Left hindlimb (tissue), 1 donor: Measurements from ENCODE around the gene GREM1.

Experiments used
- DNase-seq: peaks from one replicate; pipeline ENCODE4 v3.0.0-alpha.2; 2018

Gene GREM1

DNA sequence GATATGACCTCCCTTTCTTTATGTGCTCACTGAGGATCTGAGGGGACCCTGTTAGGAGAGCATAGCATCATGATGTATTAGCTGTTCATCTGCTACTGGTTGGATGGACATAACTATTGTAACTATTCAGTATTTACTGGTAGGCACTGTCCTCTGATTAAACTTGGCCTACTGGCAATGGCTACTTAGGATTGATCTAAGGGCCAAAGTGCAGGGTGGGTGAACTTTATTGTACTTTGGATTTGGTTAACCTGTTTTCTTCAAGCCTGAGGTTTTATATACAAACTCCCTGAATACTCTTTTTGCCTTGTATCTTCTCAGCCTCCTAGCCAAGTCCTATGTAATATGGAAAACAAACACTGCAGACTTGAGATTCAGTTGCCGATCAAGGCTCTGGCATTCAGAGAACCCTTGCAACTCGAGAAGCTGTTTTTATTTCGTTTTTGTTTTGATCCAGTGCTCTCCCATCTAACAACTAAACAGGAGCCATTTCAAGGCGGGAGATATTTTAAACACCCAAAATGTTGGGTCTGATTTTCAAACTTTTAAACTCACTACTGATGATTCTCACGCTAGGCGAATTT is 14.9 kb downstream of the GREM1 start:
- no peak for DNase-seq

- DNase-seq, result no peak
Observed at GRCh38 chr15:32733281-32733680, 15.5 kb downstream of the GREM1 start.

DNA sequence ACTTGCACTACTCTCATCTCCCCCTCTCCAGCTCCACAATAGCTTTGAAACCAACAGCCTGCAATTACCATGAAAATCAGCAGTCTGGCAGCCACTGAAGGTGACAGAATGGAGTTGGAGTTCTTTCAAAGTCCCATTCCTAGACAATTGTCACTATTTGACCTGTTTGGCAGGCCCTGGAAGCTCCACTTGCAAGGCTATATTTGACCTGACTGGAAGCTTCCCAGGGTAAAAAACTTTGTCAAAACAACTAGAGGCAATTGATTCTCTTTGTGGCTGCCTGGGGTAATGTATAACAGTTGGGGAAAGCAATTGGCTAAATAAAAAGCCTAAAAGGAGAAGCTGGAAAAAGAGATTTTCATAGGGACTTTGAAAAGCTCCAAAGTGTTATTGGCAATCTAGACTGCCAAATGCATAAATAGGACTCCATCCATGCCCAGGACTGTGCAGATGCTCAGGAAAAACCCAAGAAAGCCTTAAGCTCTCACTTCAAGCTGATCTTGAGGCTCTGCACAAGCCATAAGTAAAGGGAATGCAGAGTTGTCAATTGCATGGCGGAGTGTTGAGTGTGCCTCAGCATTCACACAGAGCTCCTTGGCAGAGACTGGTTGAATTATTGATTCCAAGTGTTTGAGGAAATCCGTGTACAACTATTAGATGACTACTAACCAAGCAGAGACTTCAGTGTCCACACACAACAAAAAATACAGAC is 18.3 kb downstream of the GREM1 start:
- DNase-seq, result no peak

GRCh38 chr15:32736701-32737061 is 18.9 kb downstream of the GREM1 start:
- no peak for DNase-seq

DNA sequence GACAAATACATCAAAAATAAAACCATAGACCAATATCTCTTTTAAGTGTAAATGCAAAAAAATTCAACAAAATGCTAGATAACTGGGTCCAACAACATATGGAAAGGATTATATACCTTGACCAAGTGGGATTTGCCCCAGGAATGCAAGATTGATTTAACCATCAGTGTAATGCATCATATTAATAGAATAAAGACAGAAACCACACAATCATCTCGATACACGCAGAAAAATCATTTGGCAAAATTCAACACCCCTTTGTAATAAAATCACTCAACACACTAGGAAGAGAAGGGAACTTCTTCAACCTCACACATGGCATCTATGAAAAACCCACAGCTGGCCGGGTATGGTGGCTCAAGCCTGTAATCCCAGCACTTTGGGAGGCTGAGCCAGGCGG is 19.5 kb downstream of the GREM1 start:
- DNase-seq, result no peak

- DNase-seq, result no peak
Observed at GRCh38 chr15:32738666-32739065, 20.9 kb downstream of the GREM1 start.

DNA sequence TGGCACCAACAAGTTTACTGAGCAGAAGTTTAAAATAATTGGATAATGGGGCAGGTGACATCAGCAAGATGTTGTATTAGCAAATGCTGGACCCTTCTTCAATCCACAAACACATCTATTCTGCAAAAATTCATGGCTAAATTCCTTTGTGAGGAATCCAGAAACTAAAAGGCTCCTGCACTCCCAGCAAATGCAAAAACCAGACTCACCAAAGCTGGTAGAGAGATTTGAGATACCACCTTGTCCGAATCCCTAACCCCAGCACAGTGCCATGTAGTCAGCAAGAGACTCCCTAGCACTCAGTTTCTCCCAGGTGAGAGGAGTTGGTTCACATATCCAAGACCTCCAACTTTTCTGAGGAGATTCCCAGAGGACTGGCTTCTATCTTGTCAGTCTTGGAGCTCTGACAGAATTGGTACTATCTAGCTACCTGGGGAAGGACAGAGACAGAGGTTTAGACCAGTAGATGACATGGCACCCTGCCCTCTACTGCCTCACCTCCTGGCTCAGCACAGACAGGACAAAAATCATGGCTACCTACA is 21.8 kb downstream of the GREM1 start:
- no peak for DNase-seq

DNA sequence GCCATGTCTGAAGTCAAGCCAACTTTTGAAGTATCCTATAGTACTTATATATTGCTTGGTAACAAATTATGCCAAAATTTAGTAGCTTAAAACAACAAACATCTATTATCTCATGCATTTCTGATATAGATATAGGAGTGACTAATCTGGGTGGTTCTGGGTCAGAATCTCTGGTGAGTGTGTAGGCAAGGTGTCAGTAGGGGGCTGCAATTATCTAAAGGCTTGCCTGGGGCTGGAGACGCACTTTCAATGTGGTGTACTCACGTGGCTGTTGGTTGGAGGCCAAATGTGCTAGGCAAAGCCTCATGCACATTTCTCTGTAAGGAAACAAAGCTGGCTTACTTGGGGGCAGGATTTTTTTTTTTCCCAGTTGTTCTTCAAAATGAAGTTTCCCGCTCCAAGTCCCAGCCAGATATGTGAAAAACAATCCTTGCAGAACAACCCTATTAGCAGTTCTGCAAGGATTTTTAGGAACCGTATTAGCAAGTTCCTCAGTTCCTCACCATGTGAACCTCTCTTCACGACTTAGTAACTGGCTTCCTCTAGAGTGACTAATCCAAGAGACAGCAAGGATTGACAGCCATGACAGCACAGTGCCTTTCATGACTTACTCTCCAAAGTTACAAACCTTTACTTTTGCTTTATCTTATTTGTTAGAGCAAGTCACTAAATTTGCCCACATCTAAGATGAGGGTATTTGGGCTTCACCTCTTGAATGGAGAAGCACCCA is 25.8 kb downstream of the GREM1 start:
- DNase-seq, result no peak

GRCh38 chr15:32746116-32746857 is 28.5 kb downstream of the GREM1 start:
- no peak for DNase-seq

GRCh38 chr15:32747921-32748342 is 30.1 kb downstream of the GREM1 start:
- DNase-seq, result no peak

- DNase-seq, result no peak
Observed at GRCh38 chr15:32750979-32751378, 33.2 kb downstream of the GREM1 start.

DNA sequence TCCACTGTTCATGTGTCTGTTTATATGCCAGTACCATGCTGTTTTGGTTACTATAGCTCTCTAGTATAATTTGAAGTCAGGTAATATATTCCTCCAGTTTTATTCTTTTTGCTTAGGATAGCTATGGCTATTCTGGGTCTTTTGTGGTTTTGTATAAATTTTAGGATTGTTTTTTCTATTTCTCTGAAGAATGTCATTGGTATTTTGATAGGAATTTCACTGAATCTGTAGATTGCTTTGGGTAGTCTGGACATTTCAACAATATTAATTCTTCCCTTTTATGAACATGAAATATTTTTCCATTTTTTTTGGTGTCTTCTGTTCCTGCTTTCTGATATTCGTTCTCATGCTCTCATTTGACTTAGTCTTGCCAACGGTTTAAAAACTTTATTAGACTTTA is 39.6 kb downstream of the GREM1 start:
- DNase-seq, result no peak

- DNase-seq, result no peak
Observed at GRCh38 chr15:32763295-32763694, 45.5 kb downstream of the GREM1 start.

- no peak for DNase-seq
Observed at GRCh38 chr15:32765236-32765635, 47.4 kb downstream of the GREM1 start.

- DNase-seq, result no peak
Observed at GRCh38 chr15:32766101-32766500, 48.3 kb downstream of the GREM1 start.

DNA sequence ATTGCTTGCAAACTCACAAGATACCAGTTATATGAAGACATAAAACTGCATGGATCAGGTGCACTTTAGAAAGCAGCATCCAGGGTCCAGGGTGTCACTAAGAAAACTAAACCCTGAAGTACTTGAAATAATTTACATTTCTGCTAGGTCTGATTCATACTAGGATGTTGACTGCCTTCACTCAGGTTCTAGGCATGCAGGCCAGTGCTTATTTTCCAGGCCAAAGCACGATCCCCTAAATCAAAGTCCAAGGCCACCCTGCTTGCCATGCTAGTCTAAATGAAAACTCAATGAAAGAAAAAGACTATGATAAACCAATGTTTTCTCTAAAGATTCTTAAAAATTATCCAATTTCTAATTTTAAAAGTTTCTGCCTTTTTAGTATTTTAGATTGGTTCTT is 49.4 kb downstream of the GREM1 start:
- DNase-seq, result no peak

DNA sequence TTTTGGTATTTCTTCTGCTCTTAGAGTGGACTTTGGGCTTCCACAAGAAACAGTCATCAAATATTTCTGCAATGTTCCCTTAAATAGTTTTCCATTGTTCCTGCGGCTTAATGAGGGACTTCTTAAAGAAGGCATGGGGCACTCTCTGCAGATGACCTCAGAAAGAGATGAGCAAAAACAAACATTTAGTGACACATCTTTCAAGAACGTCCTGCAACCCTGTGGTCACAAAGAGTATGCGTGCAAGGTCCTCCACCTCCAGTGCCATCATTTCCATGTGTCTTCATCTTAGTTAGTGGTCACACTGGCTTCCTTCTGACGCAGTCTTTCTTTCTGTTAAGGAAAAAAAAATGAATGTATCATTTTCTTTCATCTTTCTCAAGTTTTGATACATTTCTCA is 56.2 kb downstream of the GREM1 start:
- no peak for DNase-seq

- no peak for DNase-seq
Observed at GRCh38 chr15:32775103-32775502, 57.3 kb downstream of the GREM1 start.

GRCh38 chr15:32778391-32779176 is 60.8 kb downstream of the GREM1 start:
- DNase-seq, result no peak

DNA sequence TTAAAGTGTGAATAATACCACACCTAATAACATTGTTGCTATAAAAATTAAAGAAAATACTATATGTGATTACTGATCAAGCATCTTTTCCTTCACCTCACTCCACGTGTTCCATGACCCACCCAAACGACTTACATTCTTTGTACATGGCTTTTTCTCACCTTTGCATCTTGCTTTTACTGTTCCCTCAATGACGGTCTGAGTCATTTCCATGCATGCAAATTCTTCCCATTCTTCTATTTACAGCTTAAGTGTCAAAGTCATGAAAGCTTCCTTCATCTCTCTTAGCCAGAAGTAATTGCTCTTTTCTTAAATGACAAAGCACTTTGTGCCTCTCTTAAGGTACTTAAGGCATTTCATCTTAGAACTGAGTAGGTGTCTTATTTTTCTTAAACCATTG is 64.0 kb downstream of the GREM1 start:
- DNase-seq, result no peak

- no peak for DNase-seq
Observed at GRCh38 chr15:32784581-32784980, 66.8 kb downstream of the GREM1 start.

DNA sequence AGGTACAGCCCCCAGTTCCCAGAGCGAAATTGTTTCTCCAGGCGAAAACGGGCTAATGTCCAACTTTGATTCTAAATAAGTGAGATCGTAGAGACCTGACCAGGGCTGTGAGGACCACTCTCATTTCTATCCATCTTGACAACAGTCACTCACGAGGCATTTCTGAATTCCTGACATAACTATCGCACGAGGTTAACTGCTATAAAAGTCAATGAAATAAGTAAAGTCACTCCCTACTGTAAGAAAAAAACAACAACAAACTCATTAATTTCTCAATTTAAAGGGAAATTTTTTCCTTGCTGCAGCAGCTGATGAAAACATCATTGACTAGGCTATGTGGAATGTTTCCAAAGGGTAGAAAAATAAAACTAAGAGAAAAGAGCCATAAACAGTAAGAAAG is 69.1 kb downstream of the GREM1 start:
- no peak for DNase-seq

- no peak for DNase-seq
Observed at GRCh38 chr15:32787949-32788348, 70.1 kb downstream of the GREM1 start.
